Lower leg skin (tissue), 3 donors: ENCODE measurements around the gene NVL.

Source experiments
- CTCF ChIP-seq, 3 donors: fragments of 450-650 bp; IDR thresholded peaks; one replicate each; pipeline ENCODE4 v1.5.1; 2016; ENCODE audit warnings: antibody characterized with exemption in 3 of 3, mild to moderate bottlenecking in 3 of 3, moderate library complexity in 2 of 3
- POLR2A ChIP-seq, 2 donors: fragments of 450-650 bp; IDR thresholded peaks; one replicate each; pipeline ENCODE4 v1.6.1; 2016 to 2017; ENCODE audit warnings: antibody characterized with exemption in 2 of 2, mild to moderate bottlenecking in 1 of 2, moderate library complexity in 1 of 2

- TF ChIP-seq CTCF (IDR thresholded peaks at IDR 0.05) (no peak), POLR2A (IDR thresholded peaks at IDR 0.05) (no peak)
Observed at GRCh38 chr1:224287714-224288113, 42.3 kb downstream of the NVL start.
